OCI-LY7 (cell line): ENCODE data around the gene KDM6A. TPM values are rescaled to one million over a fixed set of nuclear protein-coding genes. Genes with fewer than 3 reads are reported as not detected.
"Not testable (repeated sequence)": the region's sequence is repeated elsewhere in the genome, so short reads cannot be mapped to it uniquely, and the experiment has no call there.

Experiments used
- BruUV-seq: library from RNA; stranded (reverse); fragments of 400-500 nt; replicated peaks from 2 replicates; lab custom pipeline; 2021; lab: Mats Ljungman, UMichigan
- CTCF ChIA-PET: fragments of 300-600 bp; sonication (Branson Sonifier 250); formaldehyde crosslinking; loops from one replicate; lab custom pipeline; 2022; ENCODE audit warnings: antibody characterized with exemption; ENCODE audit not compliant: unreplicated experiment; lab: Charles Lee
- POLR2A ChIA-PET: fragments of 300-600 bp; sonication (Branson Sonifier 250); formaldehyde crosslinking; loops from one replicate; lab custom pipeline; 2022; ENCODE audit warnings: antibody characterized with exemption; lab: Charles Lee
- DNase-seq: peaks from one replicate; pipeline ENCODE4 v3.0.0-alpha.2; 2015; ENCODE audit warnings: low spot score
- H2AFZ ChIP-seq: fragments of 200-600 bp; sonication (generic), shearing (Covaris generic); 2 replicates; pipeline ENCODE4 v1.6.1; 2014; ENCODE audit warnings: mild to moderate bottlenecking, antibody characterized with exemption, low read length, moderate library complexity
- H3K27ac ChIP-seq: fragments of 200-600 bp; sonication (generic); 2 replicates; pipeline ENCODE4 v1.5.1; 2014; ENCODE audit warnings: mixed run types, low read depth, mild to moderate bottlenecking, moderate library complexity, low read length, inconsistent platforms; ENCODE audit not compliant: poor library complexity, severe bottlenecking
- H3K36me3 ChIP-seq: fragments of 200-600 bp; sonication (generic); 2 replicates; pipeline ENCODE4 v1.6.1; 2014; ENCODE audit warnings: mild to moderate bottlenecking, antibody characterized with exemption, low read length, moderate library complexity, mixed read lengths; ENCODE audit not compliant: insufficient read depth
- H3K4me1 ChIP-seq: fragments of 200-600 bp; sonication (generic); 2 replicates; pipeline ENCODE4 v1.5.1; 2014; ENCODE audit warnings: mild to moderate bottlenecking, low read length; ENCODE audit not compliant: insufficient read depth, poor library complexity, severe bottlenecking
- H3K4me2 ChIP-seq: fragments of 200-600 bp; sonication (generic); 2 replicates; pipeline ENCODE4 v1.6.1; 2014; ENCODE audit warnings: mild to moderate bottlenecking, low read length
- H3K4me3 ChIP-seq: fragments of 200-600 bp; sonication (generic); 2 replicates; pipeline ENCODE4 v1.5.1; 2014; ENCODE audit warnings: mild to moderate bottlenecking, low read depth, low read length; ENCODE audit not compliant: poor library complexity, severe bottlenecking
- H3K79me2 ChIP-seq: fragments of 200-600 bp; sonication (generic); 2 replicates; pipeline ENCODE4 v1.6.1; 2016; ENCODE audit warnings: low read depth, mild to moderate bottlenecking, low read length, moderate library complexity, mixed read lengths; ENCODE audit not compliant: insufficient read depth
- H3K9me2 ChIP-seq: fragments of 200-600 bp; sonication (generic); 2 replicates; pipeline ENCODE4 v1.6.1; 2016; ENCODE audit warnings: mild to moderate bottlenecking, low read length, mixed read lengths; ENCODE audit not compliant: insufficient read depth
- H3K9me3 ChIP-seq: fragments of 200-600 bp; sonication (generic); 2 replicates; pipeline ENCODE4 v1.6.1; 2014; ENCODE audit warnings: mild to moderate bottlenecking, mixed run types, low read length, mixed read lengths
- H4K20me1 ChIP-seq: fragments of 200-600 bp; sonication (generic); 2 replicates; pipeline ENCODE4 v1.6.1; 2014; ENCODE audit warnings: mild to moderate bottlenecking, antibody characterized with exemption, low read length, moderate library complexity, mixed read lengths; ENCODE audit not compliant: insufficient read depth
- CTCF ChIP-seq: fragments of 200-600 bp; sonication (generic); conservative IDR thresholded peaks from 2 replicates; pipeline ENCODE4 v1.5.1; 2014; ENCODE audit warnings: mild to moderate bottlenecking, antibody characterized with exemption, low read length, moderate library complexity, mixed read lengths
- EZH2phosphoT487 ChIP-seq: fragments of 200-600 bp; sonication (generic); IDR thresholded peaks from 2 replicates; pipeline ENCODE4 v1.6.1; 2018; ENCODE audit warnings: low read depth, borderline replicate concordance, mild to moderate bottlenecking, mixed run types, antibody characterized with exemption, low read length, moderate library complexity, mixed read lengths
- intact Hi-C: fragments of 100-400 bp; cut with micrococcal nuclease; formaldehyde crosslinking; loops from one replicate; pipeline ENCODE4 v1.10.0; 2022; ENCODE audit not compliant: unreplicated experiment
- total RNA-seq, 2 experiments: library from RNA; depleted of rRNA in 1 of 2; stranded (reverse); fragments of >200 nt in 1 of 2; shearing (Covaris generic) in 1 of 2; gene quantifications; 2 replicates each; pipeline ENCODE4 v1.2.3, GENCODE V29; 2014 to 2022

The KDM6A gene
- total RNA-seq, 2 experiments from 2014 or later: 20.5 to 23.4 TPM

DNA sequence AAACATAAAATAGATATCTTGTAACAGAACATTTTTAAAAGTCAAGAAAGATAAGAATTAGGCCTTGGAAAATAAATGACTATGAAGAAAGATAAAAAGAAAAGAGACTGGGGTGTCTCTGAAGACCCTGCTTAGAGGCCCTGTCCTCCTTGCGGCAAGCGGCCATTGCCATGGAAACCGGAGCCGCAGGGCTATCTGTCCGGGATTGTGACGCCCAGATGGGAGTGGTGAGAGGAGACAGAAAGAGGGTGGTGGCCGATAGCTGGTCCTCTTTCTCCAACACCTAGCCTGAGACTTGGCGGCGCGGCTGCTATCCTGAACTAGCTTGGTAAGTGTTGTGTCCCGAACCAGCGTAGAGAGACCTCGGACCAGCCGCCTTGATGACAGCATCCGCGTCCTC is 29.2 kb upstream of the KDM6A start, which contains the start of gene DUSP21:
DUSP21 (plus strand) TSS at position 269 of the 400 bp plus-strand sequence; CDS start at position 381, 112 bp downstream.
- H3K9me2 ChIP-seq: no peaks in the 10 kb centered on the region
- no peaks in the 10 kb centered on the region for H3K4me1 ChIP-seq
- DNase-seq: no peak
- H4K20me1 ChIP-seq: no peaks in the 10 kb centered on the region
- H3K27ac ChIP-seq: no peak within 1 kb of the TSS
- intact Hi-C loops: no loop called here
- H3K9me3 ChIP-seq: no peaks in the 10 kb centered on the region
- no peaks in the 10 kb centered on the region for H3K36me3 ChIP-seq
- H3K4me3 ChIP-seq: no peak within 1 kb of the TSS
- H3K4me2 ChIP-seq: no peak within 1 kb of the TSS
- BruUV-seq: no TSS peak
- ChIA-PET POLR2A (no interaction called here), CTCF (no interaction called here)
- no peaks in the 10 kb centered on the region for H3K79me2 ChIP-seq
- no peak within 1 kb of the TSS for H2AFZ ChIP-seq
- TF ChIP-seq CTCF (no peak), EZH2phosphoT487 (no peak)

GRCh38 chrX:44844204-44844603 is 28.8 kb upstream of the KDM6A start:
- Histone ChIP-seq H3K4me3 (no peak overlapping the region), H2AFZ (no peak overlapping the region), H3K9me2 (no peaks in the 10 kb centered on the region), H3K4me2 (no peak overlapping the region), H4K20me1 (no peaks in the 10 kb centered on the region), H3K79me2 (no peaks in the 10 kb centered on the region), H3K27ac (no peak overlapping the region), H3K4me1 (no peaks in the 10 kb centered on the region), H3K9me3 (no peaks in the 10 kb centered on the region), H3K36me3 (no peaks in the 10 kb centered on the region)
- DNase-seq: no peak
- TF ChIP-seq EZH2phosphoT487 (no peak), CTCF (no peak)
- ChIA-PET POLR2A (no interaction called here), CTCF (no interaction called here)
- BruUV-seq: no TSS peak
- intact Hi-C loops: no loop called here

DNA sequence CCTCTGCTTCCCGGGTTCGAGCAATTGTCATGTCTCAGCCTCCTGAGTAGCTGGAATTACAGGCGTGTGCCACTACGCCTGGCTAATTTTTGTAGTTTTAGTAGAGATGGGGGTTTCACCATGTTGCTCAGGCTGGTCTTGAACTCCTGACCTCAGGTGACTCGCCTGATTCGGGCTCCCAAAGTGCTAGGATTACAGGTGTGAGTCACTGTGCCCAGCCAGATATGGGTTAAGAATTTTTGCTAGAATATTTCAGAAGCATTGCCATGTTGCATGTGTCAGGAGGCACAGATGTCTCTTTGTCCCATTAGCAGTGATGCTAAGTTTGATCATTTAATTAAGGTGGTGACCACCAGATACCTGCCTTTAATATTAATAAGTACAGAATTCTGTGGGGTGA is 22.1 kb upstream of the KDM6A start:
- H3K27ac ChIP-seq, POLR2A ChIA-PET, DNase-seq, H3K36me3 ChIP-seq, H3K9me2 ChIP-seq, H2AFZ ChIP-seq, BruUV-seq, H3K79me2 ChIP-seq, CTCF ChIA-PET, H4K20me1 ChIP-seq, H3K9me3 ChIP-seq, intact Hi-C loops, H3K4me1 ChIP-seq, H3K4me3 ChIP-seq, H3K4me2 ChIP-seq: not testable (repeated sequence)
